K562 (cell line): Measurements from ENCODE around the gene NAT14. TPM values are rescaled to one million over a fixed set of nuclear protein-coding genes. Genes with fewer than 3 reads are reported as not detected.
A peak's percentile ranks its signal among the peaks of the same experiment; 100 is the strongest.

Source experiments
- CEBPB ChIP-seq: fragments of 450-650 bp; IDR thresholded peaks from 2 replicates; pipeline ENCODE4 v1.6.1; 2016; ENCODE audit warnings: missing genetic modification characterization, missing compliant biosample characterization
- FOXP1 ChIP-seq: sonication (generic); formaldehyde crosslinking; IDR thresholded peaks from 2 replicates; pipeline ENCODE4 v1.8.0; 2022; ENCODE audit warnings: mild to moderate bottlenecking, missing genetic modification reagents
- KAT2B ChIP-seq: IDR thresholded peaks from one replicate; pipeline ENCODE4 v1.6.1; 2012; ENCODE audit warnings: low read depth, mild to moderate bottlenecking, control low read depth, inconsistent platforms, low read length, moderate library complexity
- KDM1A ChIP-seq, 2 experiments: fragments of 450-650 bp; IDR thresholded peaks; 2 replicates each; pipeline ENCODE4 v1.6.1; 2016; ENCODE audit warnings: mild to moderate bottlenecking in 2 of 2
- SMARCA4 ChIP-seq: fragments of 450-650 bp; IDR thresholded peaks from 2 replicates; pipeline ENCODE4 v1.6.1; 2016
- TRIM28 ChIP-seq: fragments of 450-650 bp; IDR thresholded peaks from 2 replicates; pipeline ENCODE4 v1.6.1; 2017
- YY1 ChIP-seq, 3 experiments: IDR thresholded peaks; 2 replicates each; pipeline ENCODE4 v1.6.1; 2011; ENCODE audit warnings: low read length in 2 of 3, mild to moderate bottlenecking in 2 of 3, moderate library complexity in 2 of 3, borderline replicate concordance in 1 of 3, control low read depth in 1 of 3, low read depth in 1 of 3; ENCODE audit not compliant: insufficient read depth in 3 of 3, insufficient replicate concordance in 2 of 3, control insufficient read depth in 1 of 3, insufficient read length in 1 of 3; ENCODE audit errors: extremely low read depth in 1 of 3
- ZBED1 ChIP-seq: IDR thresholded peaks from 2 replicates; pipeline ENCODE4 v1.6.1; 2014
- ZNF24 ChIP-seq: fragments of 450-650 bp; IDR thresholded peaks from 2 replicates; pipeline ENCODE4 v1.6.1; 2016
- ZNF644 ChIP-seq: fragments of 200-800 bp; sonication (Bioruptor generic); IDR thresholded peaks from 2 replicates; pipeline ENCODE4 v1.6.1; 2016; ENCODE audit warnings: low read depth, missing genetic modification characterization, missing compliant biosample characterization
- ZNF695 ChIP-seq: fragments of 450-650 bp; formaldehyde crosslinking; IDR thresholded peaks from 2 replicates; pipeline ENCODE4 v1.4.0; 2020; ENCODE audit warnings: mild to moderate bottlenecking, moderate library complexity
- polyA plus RNA-seq, 8 experiments: library from polyadenylated mRNA; depleted of rRNA in 4 of 8; stranded (reverse) in 5 of 8; unstranded in 3 of 8; fragments of >200 nt; fragmentation: Nextera tagmentation in 2 of 8; fragmentation: Illumina TruSeq in 1 of 8; extraction: Ambion mirVana in 2 of 8; extraction: Trizol in 1 of 8; gene quantifications; 2 replicates each; pipeline versions ENCODE4 v1.2.1 to v1.2.3, GENCODE V29; 2011 to 2014; ENCODE audit warnings: inconsistent platforms in 1 of 8, missing spikeins in 1 of 8
- total RNA-seq, 7 experiments: library from RNA; depleted of rRNA in 6 of 7; stranded (reverse); fragments of >200 nt in 6 of 7; fragmentation: Illumina TruSeq in 2 of 7; extraction: Trizol in 2 of 7; gene quantifications; 2 replicates each; pipeline versions ENCODE4 v1.2.1 to v1.2.3, GENCODE V29; 2011 to 2021; ENCODE audit warnings: low replicate concordance in 1 of 7
- TF ChIP-seq, protein P1 (sequence below): IDR thresholded peaks from 2 replicates; pipeline ENCODE4 v1.6.1; 2016; ENCODE audit warnings: missing genetic modification characterization, missing compliant biosample characterization
- TF ChIP-seq, protein P2 (sequence below): fragments of 450-650 bp; IDR thresholded peaks from 2 replicates; pipeline ENCODE4 v1.6.1; 2017; ENCODE audit warnings: antibody characterized with exemption, mild to moderate bottlenecking
- TF ChIP-seq, protein P3 (sequence below): sonication (generic); formaldehyde crosslinking; IDR thresholded peaks from 2 replicates; pipeline ENCODE4 v1.8.0; 2022; ENCODE audit warnings: missing genetic modification reagents, mild to moderate bottlenecking, borderline replicate concordance
- TF ChIP-seq, protein P4 (sequence below): IDR thresholded peaks from 2 replicates; pipeline ENCODE4 v1.6.1; 2014; ENCODE audit warnings: antibody characterized with exemption
- TF ChIP-seq, protein P5 (sequence below), 3 experiments: IDR thresholded peaks in 2 of 3; conservative IDR thresholded peaks in 1 of 3; 2 replicates each; pipeline ENCODE4 v1.5.1; 2011 to 2012; ENCODE audit warnings: low read length in 3 of 3, mild to moderate bottlenecking in 3 of 3, control low read depth in 2 of 3, improper control_type of control experiment in 1 of 3, inconsistent platforms in 1 of 3, low read depth in 1 of 3, mixed read lengths in 1 of 3, moderate library complexity in 1 of 3; ENCODE audit not compliant: insufficient read depth in 2 of 3

The NAT14 gene
- total and polyA plus RNA-seq, 9 of the 15 experiments (the other 6 are each of a cell fraction or from before 2014, with no cell fraction given), result 2.4 to 77.0 (median 26.7) TPM

DNA sequence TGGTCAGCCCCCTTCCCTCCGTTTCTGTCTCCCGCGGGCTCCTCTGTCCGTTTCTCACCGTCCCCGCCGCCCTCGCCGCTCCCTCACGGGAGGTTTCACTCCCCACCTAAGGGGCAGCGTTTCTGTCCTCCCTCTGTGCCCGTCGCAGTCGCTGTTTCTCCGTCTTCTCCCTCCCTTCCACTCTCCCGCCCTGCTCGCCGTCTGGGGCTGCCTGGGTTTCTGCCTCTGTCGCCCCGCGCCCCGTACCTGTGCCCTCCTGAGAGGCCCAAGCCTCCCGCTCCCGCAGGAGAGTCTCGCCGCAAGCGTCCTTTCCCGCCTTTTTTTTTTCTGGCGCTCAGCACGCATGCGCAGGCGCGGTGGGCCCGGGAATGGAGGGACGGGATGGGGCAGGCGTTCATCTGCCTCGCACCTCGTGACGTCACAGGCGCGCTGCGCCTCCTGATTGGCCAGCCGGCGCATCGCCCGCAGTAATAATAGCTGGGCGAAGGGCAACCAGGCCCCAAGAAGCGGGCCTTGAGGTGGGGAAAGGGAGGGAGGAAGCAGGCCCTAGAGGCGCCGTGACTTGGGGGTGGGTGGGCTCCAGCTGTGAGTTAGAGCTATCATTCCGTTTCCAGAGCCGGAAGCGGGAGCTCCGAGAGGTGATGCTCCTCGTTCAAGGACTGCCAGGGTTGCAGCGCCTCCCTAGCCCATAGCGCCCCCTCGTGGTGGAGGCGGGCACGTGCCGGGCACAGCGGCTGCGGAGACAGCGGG, 18.7 kb downstream of the NAT14 start (continued):
- TF ChIP-seq, protein P1, sequence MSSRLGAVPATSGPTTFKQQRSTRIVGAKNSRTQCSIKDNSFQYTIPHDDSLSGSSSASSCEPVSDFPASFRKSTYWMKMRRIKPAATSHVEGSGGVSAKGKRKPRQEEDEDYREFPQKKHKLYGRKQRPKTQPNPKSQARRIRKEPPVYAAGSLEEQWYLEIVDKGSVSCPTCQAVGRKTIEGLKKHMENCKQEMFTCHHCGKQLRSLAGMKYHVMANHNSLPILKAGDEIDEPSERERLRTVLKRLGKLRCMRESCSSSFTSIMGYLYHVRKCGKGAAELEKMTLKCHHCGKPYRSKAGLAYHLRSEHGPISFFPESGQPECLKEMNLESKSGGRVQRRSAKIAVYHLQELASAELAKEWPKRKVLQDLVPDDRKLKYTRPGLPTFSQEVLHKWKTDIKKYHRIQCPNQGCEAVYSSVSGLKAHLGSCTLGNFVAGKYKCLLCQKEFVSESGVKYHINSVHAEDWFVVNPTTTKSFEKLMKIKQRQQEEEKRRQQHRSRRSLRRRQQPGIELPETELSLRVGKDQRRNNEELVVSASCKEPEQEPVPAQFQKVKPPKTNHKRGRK (tag), result no peak
- peak; percentile 100 for TF ChIP-seq FOXP1 (CRISPR knock-in tag)
- TF ChIP-seq, protein P2, sequence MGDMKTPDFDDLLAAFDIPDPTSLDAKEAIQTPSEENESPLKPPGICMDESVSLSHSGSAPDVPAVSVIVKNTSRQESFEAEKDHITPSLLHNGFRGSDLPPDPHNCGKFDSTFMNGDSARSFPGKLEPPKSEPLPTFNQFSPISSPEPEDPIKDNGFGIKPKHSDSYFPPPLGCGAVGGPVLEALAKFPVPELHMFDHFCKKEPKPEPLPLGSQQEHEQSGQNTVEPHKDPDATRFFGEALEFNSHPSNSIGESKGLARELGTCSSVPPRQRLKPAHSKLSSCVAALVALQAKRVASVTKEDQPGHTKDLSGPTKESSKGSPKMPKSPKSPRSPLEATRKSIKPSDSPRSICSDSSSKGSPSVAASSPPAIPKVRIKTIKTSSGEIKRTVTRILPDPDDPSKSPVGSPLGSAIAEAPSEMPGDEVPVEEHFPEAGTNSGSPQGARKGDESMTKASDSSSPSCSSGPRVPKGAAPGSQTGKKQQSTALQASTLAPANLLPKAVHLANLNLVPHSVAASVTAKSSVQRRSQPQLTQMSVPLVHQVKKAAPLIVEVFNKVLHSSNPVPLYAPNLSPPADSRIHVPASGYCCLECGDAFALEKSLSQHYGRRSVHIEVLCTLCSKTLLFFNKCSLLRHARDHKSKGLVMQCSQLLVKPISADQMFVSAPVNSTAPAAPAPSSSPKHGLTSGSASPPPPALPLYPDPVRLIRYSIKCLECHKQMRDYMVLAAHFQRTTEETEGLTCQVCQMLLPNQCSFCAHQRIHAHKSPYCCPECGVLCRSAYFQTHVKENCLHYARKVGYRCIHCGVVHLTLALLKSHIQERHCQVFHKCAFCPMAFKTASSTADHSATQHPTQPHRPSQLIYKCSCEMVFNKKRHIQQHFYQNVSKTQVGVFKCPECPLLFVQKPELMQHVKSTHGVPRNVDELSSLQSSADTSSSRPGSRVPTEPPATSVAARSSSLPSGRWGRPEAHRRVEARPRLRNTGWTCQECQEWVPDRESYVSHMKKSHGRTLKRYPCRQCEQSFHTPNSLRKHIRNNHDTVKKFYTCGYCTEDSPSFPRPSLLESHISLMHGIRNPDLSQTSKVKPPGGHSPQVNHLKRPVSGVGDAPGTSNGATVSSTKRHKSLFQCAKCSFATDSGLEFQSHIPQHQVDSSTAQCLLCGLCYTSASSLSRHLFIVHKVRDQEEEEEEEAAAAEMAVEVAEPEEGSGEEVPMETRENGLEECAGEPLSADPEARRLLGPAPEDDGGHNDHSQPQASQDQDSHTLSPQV, result peak; percentile 71
- TF ChIP-seq ZNF644 (tag), result no peak
- TF ChIP-seq KAT2B, result no peak
- TF ChIP-seq, protein P3, sequence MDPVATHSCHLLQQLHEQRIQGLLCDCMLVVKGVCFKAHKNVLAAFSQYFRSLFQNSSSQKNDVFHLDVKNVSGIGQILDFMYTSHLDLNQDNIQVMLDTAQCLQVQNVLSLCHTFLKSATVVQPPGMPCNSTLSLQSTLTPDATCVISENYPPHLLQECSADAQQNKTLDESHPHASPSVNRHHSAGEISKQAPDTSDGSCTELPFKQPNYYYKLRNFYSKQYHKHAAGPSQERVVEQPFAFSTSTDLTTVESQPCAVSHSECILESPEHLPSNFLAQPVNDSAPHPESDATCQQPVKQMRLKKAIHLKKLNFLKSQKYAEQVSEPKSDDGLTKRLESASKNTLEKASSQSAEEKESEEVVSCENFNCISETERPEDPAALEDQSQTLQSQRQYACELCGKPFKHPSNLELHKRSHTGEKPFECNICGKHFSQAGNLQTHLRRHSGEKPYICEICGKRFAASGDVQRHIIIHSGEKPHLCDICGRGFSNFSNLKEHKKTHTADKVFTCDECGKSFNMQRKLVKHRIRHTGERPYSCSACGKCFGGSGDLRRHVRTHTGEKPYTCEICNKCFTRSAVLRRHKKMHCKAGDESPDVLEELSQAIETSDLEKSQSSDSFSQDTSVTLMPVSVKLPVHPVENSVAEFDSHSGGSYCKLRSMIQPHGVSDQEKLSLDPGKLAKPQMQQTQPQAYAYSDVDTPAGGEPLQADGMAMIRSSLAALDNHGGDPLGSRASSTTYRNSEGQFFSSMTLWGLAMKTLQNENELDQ (CRISPR knock-in tag), result peak; percentile 99
- TF ChIP-seq ZNF24, result no peak
- TF ChIP-seq, protein P4, sequence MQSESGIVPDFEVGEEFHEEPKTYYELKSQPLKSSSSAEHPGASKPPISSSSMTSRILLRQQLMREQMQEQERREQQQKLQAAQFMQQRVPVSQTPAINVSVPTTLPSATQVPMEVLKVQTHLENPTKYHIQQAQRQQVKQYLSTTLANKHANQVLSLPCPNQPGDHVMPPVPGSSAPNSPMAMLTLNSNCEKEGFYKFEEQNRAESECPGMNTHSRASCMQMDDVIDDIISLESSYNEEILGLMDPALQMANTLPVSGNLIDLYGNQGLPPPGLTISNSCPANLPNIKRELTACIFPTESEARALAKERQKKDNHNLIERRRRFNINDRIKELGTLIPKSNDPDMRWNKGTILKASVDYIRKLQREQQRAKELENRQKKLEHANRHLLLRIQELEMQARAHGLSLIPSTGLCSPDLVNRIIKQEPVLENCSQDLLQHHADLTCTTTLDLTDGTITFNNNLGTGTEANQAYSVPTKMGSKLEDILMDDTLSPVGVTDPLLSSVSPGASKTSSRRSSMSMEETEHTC, result no peak
- TF ChIP-seq, protein P5, sequence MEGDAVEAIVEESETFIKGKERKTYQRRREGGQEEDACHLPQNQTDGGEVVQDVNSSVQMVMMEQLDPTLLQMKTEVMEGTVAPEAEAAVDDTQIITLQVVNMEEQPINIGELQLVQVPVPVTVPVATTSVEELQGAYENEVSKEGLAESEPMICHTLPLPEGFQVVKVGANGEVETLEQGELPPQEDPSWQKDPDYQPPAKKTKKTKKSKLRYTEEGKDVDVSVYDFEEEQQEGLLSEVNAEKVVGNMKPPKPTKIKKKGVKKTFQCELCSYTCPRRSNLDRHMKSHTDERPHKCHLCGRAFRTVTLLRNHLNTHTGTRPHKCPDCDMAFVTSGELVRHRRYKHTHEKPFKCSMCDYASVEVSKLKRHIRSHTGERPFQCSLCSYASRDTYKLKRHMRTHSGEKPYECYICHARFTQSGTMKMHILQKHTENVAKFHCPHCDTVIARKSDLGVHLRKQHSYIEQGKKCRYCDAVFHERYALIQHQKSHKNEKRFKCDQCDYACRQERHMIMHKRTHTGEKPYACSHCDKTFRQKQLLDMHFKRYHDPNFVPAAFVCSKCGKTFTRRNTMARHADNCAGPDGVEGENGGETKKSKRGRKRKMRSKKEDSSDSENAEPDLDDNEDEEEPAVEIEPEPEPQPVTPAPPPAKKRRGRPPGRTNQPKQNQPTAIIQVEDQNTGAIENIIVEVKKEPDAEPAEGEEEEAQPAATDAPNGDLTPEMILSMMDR (IDR thresholded peaks at IDR 0.05 in 2 of 3, conservative IDR thresholded peaks at IDR 0.05 in 1 of 3; ENCODE audit: insufficient read depth in 2 of 3, low read depth in 1 of 3, low read length in 3 of 3), result peak; percentile 91 to 95 (median 95)
- TF ChIP-seq ZNF695 (CRISPR knock-in tag), result no peak
- no peak for TF ChIP-seq CEBPB (tag)
- TF ChIP-seq TRIM28, result no peak
- peak in 1 of 3 experiments; percentile 1 for TF ChIP-seq YY1 (IDR thresholded peaks at IDR 0.05; ENCODE audit: borderline replicate concordance in 1 of 3, control insufficient read depth in 1 of 3, extremely low read depth in 1 of 3, insufficient read depth in 3 of 3, insufficient read length in 1 of 3, insufficient replicate concordance in 2 of 3, low read depth in 1 of 3, low read length in 2 of 3)
- TF ChIP-seq SMARCA4, result no peak
- TF ChIP-seq ZBED1, result no peak
- TF ChIP-seq KDM1A (IDR thresholded peaks at IDR 0.05), result peak in 1 of 2 experiments; percentile 57; a peak in 1 of 4 replicates
